GM20000 (cell line): ENCODE results near the gene SELENON.

Source experiments
- DNase-seq: peaks from one replicate; pipeline ENCODE4 v3.0.0; 2012; ENCODE audit warnings: low spot score
- CTCF ChIP-seq: IDR thresholded peaks from 2 replicates; pipeline ENCODE4 v1.5.1; 2012; ENCODE audit warnings: mild to moderate bottlenecking, control low read depth; ENCODE audit errors: extremely low read depth, missing control alignments

Gene SELENON

GRCh38 chr1:25828491-25828890, 28.5 kb downstream of the SELENON start:
- no peak for TF ChIP-seq CTCF
- no peak for DNase-seq

GRCh38 chr1:25829046-25829445, 29.1 kb downstream of the SELENON start:
- DNase-seq, result no peak
- no peak for TF ChIP-seq CTCF

GRCh38 chr1:25831569-25832196, 31.7 kb downstream of the SELENON start:
- DNase-seq, result no peak
- TF ChIP-seq CTCF, result no peak

- TF ChIP-seq CTCF, result no peak
- no peak for DNase-seq
Measured at GRCh38 chr1:25832336-25833037, 32.5 kb downstream of the SELENON start.

GRCh38 chr1:25833158-25833557, 33.2 kb downstream of the SELENON start:
- TF ChIP-seq CTCF, result no peak
- no peak for DNase-seq

GRCh38 chr1:25834894-25835293, 34.9 kb downstream of the SELENON start:
- DNase-seq, result no peak
- no peak for TF ChIP-seq CTCF

- TF ChIP-seq CTCF, result no peak
- no peak for DNase-seq
Measured at GRCh38 chr1:25836695-25837094, 36.7 kb downstream of the SELENON start.
